HG03135 (cell line): ENCODE measurements around the gene ABCB1.

Source experiments
- ATAC-seq: cut with Tn5 transposase; IDR thresholded peaks from one replicate; pipeline ENCODE4 v1.9.1; 2021; ENCODE audit warnings: mild to moderate bottlenecking, moderate library complexity; ENCODE audit not compliant: unreplicated experiment

The ABCB1 gene

DNA sequence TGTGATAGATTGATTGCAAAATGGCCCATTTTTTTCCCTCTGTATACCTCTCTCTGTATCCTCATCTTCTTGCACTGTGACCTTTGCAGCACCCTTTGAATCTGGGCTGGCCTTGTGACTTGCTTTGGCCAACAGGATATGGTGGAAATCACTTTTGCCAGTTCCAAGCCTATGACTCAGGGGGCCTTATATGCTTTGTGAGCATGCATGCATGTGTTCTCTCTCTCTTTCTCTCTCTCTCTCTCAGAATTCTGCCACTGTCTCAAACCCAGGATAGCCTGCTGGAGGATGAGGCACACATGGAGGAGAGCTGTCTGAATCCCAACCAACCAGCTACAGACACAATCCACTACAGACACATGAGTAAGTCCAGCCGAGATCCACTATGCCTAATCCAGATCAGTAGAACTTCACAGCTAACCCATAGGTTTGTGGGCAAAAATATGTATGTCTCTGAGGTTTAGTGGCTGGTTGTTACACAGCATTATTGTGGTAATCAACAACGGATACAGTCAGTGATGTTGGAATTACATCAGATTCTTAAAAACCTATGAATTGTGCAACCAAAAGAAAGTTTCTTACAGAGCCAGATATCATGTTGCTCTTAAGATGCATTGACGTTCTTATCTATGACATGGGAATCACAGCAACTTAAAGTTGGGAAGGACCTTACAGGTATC is 83.4 kb downstream of the ABCB1 start:
- no peak for ATAC-seq

- no peak for ATAC-seq
These were observed 86.8 kb downstream of the ABCB1 start for GRCh38 chr7:87513735-87514335.

DNA sequence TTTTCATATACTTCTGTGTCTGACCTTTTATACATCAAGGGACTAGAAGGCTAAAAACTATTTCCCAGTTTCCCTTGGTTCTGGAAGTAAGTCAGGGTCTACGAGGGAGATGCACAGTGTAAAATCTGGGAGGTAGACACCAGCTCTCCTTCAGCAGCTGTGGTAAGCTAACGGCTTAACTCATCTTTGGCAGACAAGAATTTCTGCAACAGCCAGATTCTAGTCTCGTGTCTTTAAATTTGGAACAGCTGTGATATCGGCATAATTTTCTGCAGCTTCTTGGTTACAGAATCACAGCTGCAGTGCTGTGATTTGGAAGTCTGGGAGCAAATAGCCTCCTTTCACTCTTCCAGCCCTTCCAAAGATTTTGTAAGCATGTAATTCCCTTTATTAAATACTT is 87.8 kb downstream of the ABCB1 start:
- no peak for ATAC-seq

DNA sequence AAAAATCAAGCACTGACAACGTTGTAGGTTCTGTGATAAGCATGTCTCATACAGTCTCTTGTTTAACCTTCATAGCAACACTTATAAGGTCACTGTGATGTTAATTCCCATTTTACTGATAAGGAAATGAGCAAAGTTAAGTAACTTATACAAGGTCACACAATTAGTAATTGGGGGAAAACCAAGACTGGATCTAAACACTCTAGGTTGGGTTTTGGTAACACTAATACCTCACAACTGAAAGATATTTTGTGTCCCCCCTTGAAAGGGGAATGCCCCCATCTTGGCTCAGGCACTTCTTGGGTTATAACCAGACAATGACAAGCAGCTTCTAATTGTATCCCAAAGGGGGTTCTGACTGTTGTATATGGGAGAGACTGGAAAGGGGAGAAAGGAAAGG is 89.2 kb downstream of the ABCB1 start:
- no peak for ATAC-seq

- ATAC-seq = no peak
These were observed 90.2 kb downstream of the ABCB1 start for GRCh38 chr7:87510411-87510875.

- ATAC-seq = no peak
These were observed 93.2 kb downstream of the ABCB1 start for GRCh38 chr7:87507446-87507845.

- ATAC-seq = no peak
These were observed 94.2 kb downstream of the ABCB1 start for GRCh38 chr7:87506246-87507180.

- no peak for ATAC-seq
These were observed 95.0 kb downstream of the ABCB1 start for GRCh38 chr7:87505557-87506245.

- no peak for ATAC-seq
These were observed 95.6 kb downstream of the ABCB1 start for GRCh38 chr7:87505122-87505521.

GRCh38 chr7:87499494-87499893 is 101.2 kb downstream of the ABCB1 start:
- ATAC-seq = no peak

DNA sequence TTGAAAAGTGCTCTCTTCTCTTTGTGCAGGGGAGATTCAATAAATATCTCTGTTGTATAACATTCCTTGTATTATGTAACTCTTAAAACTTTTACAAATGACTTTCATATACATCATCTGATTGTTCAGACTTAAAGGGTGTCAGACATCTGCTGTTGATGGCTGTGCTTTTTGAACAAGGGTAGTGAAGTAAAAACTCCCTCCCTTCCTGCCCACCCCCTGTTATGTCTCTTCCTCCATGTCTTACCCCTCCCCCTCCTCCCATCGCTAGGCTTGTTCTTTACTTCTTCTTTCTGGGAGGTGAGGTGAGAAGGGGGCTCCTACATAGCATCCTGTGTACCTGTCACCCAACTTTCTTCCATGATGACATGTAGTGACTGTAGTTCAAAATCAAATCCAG is 101.8 kb downstream of the ABCB1 start:
- ATAC-seq = no peak

DNA sequence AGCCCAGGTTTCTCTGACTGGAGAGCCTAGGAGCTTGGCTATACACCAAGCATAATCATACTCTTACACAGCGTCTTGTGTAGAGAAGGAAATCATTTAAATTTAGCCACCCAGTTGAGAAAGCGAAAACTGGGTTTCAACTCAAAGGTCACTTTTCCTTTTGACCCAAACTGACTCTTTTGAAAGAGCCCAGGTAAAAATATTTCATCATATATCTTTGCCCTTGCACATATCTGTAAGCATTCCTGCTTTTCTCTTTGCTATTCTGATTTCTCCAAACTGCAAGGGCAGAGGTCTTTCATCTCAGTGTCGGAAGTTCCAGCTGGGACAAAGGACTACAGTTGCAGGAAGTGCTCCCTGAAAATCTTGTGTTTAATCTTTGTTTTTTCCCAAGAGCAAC is 103.2 kb downstream of the ABCB1 start:
- no peak for ATAC-seq

- no peak for ATAC-seq
These were observed 105.3 kb downstream of the ABCB1 start for GRCh38 chr7:87495366-87495765.

DNA sequence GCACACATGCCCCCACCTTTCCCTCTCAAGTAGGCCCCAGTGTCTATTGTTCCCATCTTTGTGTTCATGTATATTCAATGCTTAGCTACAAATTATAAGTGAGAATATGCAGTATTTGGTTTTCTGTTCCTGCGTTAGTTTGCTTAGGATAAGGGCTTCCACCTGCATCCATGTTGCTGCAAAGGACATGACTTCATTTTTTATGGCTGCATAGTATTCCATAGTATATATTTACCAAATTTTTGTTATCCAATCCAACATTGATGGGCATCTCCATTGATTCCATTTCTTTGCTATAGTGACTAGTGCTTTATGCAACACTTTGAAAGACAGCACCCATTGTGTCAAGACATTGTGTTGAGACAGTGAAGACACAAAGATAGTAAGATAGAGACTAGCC is 106.2 kb downstream of the ABCB1 start:
- ATAC-seq = no peak

GRCh38 chr7:87483131-87483530 is 117.6 kb downstream of the ABCB1 start:
- ATAC-seq = no peak

- ATAC-seq = no peak
These were observed 118.6 kb downstream of the ABCB1 start for GRCh38 chr7:87482115-87482514.

DNA sequence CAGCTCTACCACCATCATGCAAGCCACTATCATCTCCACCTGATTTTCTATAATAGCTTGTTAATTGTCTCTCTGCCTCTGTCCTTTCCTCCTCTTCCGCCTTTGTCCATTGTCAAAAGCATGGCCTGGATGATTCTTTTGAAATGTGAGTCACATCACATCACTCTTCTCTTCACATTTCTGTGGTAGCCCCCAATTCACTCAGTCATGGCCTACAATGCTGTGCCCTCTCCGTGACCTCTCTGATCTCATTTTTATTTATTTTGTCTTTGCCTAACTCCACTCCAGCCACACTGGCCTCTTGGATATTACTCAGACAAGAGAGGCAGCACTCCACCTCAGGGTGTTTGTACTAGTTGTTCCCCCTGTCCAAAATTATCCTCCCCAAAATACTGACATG is 120.3 kb downstream of the ABCB1 start:
- ATAC-seq = no peak

DNA sequence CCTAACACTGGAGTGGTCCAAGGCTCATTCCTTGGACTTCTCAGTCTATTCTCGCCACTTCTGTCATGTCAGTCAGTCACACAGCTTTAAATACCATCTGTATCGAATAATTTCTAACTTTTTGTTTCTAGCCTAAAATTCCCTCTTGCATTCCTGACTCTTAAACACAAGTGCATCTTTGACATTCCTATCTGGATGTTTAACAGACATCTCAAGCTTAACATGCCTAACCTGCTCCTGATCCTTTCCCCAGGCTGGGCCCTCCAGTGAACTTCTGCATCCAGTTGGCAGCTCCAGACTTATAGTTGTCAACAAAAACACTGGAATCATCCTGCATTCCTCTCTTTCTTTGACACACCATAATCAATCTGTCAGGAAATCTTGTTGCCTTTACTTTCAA is 120.7 kb downstream of the ABCB1 start:
- ATAC-seq = no peak

DNA sequence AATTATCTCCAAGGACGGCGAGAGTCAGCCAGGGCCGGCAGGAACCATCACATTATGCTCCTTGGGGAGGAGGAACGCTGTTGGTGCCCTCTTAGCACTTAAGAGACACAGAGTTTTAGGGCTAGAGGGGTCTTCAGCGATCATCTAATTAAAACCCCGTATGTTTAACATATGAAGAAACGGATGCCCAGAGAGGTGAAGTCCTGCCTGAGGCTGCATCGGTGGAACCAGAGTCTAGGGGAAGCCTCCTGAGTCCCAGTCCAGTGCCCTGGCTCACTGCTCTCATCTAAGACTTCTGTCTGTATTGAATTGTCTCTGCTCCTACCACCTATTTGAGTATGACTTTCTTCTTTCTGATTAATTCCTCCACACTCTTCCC is 124.5 kb downstream of the ABCB1 start:
- no peak for ATAC-seq

DNA sequence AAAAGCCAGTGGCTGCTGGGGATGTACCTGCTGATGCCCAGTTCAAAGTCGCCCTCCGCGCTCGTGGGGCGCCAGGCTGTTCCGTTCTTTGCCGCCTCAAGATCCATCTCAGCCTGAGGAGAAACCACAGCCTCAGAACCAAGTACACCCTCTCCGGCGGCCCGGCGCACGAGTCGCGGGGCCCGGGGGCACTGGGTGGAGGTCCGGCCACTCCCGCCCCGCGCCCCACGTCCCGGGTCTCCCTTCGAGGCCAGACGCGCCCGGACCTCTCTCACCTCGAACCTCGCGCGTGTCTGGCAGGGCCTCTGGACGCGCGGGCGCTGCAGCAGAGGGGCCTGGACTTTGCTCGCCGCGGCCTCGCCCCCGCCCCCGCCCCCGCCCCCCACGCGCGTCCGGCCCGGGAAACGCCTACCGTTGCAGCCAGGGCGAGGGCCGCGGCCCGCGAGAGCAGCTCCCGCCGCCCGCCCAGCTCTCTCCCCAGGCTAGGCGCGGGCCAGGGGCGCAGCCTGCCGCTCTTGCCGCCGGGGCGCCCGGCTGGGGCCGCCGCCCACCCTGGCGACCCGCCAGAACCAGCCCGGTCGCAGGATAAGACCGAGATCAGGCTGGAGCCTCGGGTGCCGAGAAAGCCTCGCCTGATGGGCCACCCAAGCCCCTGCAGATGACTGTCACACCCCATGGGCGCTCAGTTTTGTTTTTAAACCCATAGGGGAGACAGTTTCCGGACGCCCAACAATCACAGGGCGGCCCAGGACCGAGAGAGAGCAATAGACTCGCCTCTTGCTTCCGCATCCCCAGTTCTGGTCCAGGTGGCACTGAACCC is 125.1 kb downstream of the ABCB1 start, which contains the start of gene ABCB4:
ABCB4 (minus strand) TSS at position 322 of the 820 bp plus-strand sequence; CDS start at position 107, 215 bp downstream.
- ATAC-seq = peak; percentile 27
